Stimulated activated CD8-positive, alpha-beta memory T cell treated with anti-CD3 and anti-CD28 coated beads, Interleukin-2, amount 100 ng/mL, for 48 hours (primary cell): Measurements from ENCODE around the gene DLGAP4.

Source experiments
- DNase-seq, 2 donors: peaks; one replicate each; pipeline ENCODE4 v3.0.0-alpha.2; 2020; ENCODE audit warnings: low read depth in 2 of 2

Gene DLGAP4

GRCh38 chr20:36478137-36478905 is 172.2 kb downstream of the DLGAP4 start:
- no peak for DNase-seq

DNA sequence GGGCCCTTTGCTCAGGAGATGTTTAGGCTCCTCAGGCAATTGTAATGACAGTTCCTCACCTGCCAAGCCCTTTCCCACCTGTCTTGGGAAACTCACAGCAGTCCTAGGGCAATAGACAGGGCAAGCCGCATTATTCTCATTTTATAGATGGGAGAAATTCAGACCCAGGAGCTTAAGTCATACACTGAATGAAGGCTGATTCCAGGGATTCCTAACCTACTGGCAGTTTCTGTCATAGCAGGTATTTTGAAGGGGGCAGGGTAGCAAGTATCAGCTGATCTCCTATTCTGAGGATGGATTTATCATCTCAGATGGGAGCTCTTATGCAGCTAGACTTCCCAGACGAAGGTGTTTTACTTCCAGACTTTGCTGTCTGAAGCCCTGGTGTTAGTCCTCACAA is 173.8 kb downstream of the DLGAP4 start:
- no peak for DNase-seq

- DNase-seq, result no peak
These were observed 174.4 kb downstream of the DLGAP4 start for GRCh38 chr20:36480456-36481048.

GRCh38 chr20:36481380-36482043 is 175.4 kb downstream of the DLGAP4 start:
- no peak for DNase-seq

DNA sequence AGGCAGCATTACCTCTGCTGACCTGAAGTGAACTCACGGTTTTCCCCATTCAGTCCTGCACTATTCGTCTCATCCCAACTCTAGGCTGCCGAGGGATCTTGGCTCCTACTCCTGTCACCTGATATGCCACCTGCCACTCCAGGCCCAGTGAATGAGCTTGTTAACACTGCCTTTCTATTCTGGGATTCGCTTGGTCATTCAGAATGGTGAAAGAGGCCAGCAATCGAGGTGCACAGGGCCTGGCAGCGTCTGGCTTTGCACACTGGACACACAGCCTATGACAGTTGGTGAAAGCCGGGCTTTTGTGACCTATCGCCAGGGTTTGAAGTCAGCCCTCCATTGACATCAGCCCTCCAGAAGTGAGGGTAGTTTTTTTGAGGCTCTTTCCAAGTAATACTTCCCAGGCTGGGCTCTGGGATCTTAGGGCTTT is 175.9 kb downstream of the DLGAP4 start:
- no peak for DNase-seq

- no peak for DNase-seq
These were observed 177.2 kb downstream of the DLGAP4 start for GRCh38 chr20:36483209-36483918.

- DNase-seq, result no peak
These were observed 178.0 kb downstream of the DLGAP4 start for GRCh38 chr20:36483919-36484808.

- DNase-seq, result no peak
These were observed 179.1 kb downstream of the DLGAP4 start for GRCh38 chr20:36485286-36485685.

- no peak for DNase-seq
These were observed 180.9 kb downstream of the DLGAP4 start for GRCh38 chr20:36487069-36487468.

GRCh38 chr20:36490191-36490590 is 184.1 kb downstream of the DLGAP4 start:
- no peak for DNase-seq

DNA sequence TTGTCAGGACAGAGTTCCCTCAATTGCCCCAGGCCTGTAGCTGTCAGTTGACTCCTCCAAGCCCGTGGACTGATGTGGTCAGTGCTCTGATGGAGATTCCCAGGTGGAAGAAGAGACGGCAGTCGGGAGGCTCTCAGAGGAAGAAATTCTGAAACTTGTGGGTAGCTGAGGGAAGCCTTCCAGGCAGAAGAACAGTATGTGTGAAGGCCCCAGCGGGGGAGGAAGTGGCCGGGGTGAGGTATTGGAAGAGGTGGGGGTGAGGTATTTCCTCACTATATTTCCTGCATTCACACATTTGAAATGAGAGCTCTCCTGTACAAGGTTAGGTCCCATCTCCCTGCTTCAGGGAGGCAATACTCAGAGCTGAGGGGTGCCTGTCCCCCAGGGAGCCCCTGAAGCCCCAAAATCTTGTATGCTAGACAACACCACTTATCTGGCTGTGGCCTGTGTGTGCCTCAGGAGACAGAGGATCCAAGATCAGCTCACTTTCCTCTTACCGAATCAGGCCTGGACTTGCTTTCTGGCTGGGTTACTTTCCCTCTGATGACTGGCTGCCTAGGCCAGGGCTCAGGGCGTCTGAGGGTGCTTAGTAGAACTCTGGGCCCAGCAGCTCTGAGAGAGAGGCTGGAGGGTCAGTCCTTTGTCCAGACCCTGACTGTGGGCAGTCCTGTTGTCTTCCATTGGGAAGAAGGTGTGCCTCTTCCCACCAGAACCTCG is 185.9 kb downstream of the DLGAP4 start:
- DNase-seq, result peak; percentile 16 to 39

GRCh38 chr20:36493051-36493800 is 187.1 kb downstream of the DLGAP4 start:
- DNase-seq, result no peak

- no peak for DNase-seq
These were observed 187.6 kb downstream of the DLGAP4 start for GRCh38 chr20:36493801-36494114.

DNA sequence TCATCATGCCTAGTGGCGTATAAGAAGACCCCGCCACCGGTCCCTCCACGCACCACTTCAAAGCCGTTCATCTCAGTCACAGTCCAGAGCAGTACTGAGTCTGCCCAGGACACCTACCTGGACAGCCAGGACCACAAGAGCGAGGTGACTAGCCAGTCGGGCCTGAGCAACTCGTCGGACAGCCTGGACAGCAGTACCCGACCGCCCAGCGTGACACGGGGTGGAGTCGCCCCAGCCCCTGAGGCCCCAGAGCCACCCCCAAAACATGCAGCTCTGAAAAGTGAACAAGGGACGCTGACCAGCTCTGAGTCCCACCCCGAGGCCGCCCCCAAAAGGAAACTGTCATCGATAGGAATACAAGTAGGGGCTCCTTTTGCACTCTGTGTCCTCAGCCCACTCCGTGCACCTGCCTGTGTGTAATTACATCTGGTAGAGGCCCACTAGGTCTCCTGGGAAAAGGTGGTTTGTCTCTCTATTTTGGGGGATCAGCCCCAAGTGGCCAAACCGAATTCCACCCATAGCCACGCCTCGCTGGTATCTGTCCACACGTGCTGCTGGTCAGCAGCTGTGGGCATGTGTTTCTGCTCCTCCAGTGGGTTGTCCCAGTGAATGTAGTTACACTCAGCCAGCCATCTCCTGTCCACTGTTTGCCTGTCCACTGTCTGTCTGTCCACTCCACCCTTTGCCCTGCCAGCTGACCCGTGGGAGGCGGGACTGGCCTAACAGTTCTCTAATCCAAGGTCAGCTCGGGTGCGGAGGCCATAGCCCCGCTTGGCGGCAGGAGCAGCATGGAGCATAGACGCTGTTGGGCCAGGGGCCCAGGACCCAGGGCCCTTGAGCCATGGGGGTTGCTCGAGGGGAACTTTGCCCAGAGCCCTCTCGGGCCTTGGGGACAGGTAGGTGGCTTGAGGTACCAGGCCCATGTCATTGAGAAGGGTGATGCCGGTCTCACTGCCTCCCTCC is 190.8 kb downstream of the DLGAP4 start:
- DNase-seq, result no peak

GRCh38 chr20:36497856-36498255 is 191.7 kb downstream of the DLGAP4 start:
- DNase-seq, result no peak

DNA sequence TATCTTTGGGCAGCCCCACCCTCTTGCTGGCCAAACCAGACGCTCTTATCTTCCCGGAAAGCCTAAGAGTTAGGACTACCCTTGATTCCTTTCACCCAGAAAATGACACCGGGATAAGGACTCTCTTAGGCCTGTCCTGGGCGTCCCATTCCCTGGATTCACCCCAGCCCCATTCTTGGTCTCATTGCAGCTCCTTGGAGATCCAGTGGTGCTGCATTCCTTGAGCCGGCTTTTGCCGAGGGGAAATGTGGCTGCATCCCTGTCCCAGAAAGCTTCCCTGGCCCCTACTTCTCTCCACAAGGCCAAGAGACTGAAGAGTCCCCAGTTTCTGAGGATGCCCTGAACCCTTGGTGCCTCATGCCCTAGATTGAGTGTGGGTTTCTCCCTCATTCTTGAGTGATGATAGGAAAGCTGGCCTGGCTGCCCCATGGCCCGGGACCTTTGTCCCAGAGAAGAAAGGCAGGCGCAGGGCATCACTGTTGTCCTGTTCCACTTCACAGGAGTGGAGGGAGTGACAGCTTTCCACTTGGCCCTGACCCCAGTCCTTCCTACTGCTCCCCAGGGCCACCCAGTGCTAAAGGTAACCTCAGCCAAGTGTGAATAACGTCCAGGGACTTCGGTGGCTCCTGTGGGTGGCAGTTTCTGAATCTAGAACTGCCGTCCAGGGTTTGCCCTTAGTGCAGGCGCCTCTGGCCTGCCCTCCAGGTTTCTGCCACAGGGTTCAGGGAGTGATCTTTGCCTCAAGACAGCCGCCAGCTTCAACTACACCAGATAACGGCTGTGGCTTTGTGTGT is 192.4 kb downstream of the DLGAP4 start:
- DNase-seq, result no peak

DNA sequence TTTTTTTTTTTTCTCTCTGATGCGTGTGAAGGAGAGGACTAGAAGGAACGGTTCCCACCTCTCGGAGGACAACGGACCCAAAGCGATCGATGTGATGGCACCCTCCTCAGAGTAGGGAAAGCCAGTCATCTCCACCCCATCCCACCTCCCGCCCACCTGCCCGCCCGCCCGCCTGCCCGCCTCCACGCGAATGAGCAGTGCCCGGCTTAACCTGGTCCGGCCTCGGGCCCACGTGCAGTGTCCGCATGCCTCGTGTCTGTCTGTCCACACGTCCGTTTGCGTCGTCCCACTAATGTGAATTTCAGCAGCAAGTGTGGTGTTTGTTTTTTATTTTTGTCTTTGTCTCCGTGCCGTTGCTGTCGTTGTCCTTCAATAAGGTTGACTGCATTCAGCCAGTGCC is 193.1 kb downstream of the DLGAP4 start:
- no peak for DNase-seq
